NOMO-1 treated with DMSO at 0.1 percent for 48 hours (cell line): ENCODE measurements around the gene SLC26A9.
A peak's percentile ranks its signal among the peaks of the same experiment; 100 is the strongest.

Experiments
- DNase-seq: peaks from one replicate; lab custom pipeline; 2025; ENCODE audit not compliant: unreplicated experiment; lab: John Stamatoyannopoulos, UW

SLC26A9 gene, protein sequence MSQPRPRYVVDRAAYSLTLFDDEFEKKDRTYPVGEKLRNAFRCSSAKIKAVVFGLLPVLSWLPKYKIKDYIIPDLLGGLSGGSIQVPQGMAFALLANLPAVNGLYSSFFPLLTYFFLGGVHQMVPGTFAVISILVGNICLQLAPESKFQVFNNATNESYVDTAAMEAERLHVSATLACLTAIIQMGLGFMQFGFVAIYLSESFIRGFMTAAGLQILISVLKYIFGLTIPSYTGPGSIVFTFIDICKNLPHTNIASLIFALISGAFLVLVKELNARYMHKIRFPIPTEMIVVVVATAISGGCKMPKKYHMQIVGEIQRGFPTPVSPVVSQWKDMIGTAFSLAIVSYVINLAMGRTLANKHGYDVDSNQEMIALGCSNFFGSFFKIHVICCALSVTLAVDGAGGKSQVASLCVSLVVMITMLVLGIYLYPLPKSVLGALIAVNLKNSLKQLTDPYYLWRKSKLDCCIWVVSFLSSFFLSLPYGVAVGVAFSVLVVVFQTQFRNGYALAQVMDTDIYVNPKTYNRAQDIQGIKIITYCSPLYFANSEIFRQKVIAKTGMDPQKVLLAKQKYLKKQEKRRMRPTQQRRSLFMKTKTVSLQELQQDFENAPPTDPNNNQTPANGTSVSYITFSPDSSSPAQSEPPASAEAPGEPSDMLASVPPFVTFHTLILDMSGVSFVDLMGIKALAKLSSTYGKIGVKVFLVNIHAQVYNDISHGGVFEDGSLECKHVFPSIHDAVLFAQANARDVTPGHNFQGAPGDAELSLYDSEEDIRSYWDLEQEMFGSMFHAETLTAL

GRCh38 chr1:205943245-205943644 lies at the start of gene SLC26A9:
SLC26A9 (minus strand) TSS chr1:205943456; CDS start chr1:205935820, 7,636 bp downstream.
- no peak for DNase-seq

DNA sequence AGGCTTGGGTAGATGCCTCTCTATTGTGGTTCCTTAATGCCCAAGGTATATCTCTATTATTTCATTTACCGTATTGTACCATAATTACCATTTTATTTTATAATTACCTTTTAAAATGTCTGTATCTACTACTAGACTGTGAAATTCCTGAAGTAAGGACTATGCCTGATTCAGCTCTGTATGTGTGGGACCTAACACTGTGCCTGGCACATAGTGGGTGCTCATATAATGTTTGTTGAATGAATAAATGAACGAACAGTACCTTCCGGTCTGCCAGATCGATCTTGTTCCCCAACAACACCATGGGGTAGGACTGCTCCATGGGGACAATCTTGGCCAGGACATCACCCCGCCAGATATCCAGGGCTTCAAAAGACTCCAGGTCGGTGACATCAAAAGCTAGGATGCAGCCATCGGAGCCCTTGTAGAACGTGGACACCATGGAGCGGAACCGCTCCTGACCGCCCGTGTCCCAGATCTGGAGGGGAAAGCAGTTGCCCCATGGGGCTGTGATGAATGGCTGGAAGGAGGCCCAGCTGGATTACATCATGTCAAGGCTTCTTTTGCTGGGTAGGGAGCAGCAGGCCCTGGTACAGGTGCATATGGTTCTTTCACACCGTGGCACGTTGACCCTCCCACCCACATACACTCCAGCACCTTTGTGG lies 49.1 kb upstream of the SLC26A9 start:
- no peak for DNase-seq

- DNase-seq: no peak
These were observed 48.0 kb upstream of the SLC26A9 start for GRCh38 chr1:205991237-205991636.

GRCh38 chr1:205990226-205990625 lies 47.0 kb upstream of the SLC26A9 start:
- no peak for DNase-seq

GRCh38 chr1:205989786-205990185 lies 46.5 kb upstream of the SLC26A9 start:
- no peak for DNase-seq

DNA sequence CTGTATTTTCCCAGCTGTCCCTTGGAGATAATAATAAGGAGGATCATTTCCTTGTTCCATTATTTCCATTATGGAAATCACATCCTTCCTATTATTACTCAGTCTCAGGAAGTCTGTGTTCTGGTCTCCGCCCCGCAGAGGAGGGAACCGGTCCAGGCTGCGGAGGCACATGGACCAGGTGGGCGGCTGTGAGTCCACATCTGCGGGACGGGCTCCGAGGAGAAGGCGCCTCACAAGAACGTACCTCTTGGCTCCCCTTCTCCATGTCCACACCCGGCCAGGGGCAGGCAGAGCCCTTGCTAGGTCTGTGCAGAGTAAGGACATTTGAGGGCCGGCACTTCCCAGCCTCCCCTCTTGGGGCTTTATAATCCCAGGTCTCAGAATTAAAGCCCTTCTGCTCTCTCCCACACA lies 45.3 kb upstream of the SLC26A9 start:
- DNase-seq: no peak

DNA sequence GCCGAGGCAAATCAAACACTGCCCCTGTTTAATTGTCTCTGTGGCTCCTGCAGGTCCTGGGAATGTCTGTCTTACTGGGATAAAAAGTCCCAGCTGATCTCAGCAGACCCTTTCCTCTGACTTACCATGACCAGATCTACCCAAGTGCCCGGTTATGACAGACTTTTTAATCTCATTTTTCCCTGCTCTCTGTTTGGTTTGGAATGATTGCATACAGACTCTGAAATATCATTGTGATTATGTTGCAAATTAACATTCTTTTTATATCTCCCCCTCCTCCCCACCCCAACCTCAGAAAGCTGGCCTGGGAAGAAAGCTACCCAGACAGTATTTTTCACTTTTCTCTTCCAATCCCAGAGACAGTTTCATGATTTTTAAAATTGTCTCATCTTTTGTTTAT lies 43.6 kb upstream of the SLC26A9 start:
- DNase-seq: no peak

- no peak for DNase-seq
These were observed 43.0 kb upstream of the SLC26A9 start for GRCh38 chr1:205986292-205986691.

DNA sequence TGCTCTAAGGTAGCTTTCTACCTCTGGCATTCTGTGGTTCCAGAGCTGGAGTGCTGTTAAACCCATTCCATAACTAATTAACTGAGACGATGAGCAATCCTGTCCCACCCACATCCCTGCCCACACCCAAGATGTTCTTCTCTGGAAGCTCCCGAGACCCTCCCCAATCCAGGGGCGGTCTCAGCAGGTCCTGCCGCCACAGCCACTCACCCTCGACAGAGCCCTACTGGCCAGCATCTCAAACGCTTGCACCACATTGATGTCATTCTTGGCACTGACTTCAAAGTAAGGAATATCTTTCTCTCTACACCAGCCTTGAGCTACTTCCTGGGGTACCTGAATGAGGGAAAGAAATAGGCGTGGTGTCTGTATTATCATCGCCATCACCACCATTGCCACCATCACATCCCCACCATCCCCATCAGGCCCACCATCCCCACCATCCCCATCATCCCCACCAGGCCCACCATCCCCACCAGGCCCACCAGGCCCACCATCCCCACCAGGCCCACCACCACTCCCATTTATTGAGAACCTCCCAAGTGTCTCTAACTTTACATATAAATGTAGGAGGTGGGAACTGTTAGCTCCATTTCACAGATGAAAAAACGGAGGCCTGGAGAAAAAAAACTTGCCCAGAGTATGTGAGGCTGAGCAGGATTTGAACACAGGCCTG lies 42.2 kb upstream of the SLC26A9 start:
- no peak for DNase-seq

- DNase-seq: peak; percentile 11
These were observed 40.9 kb upstream of the SLC26A9 start for GRCh38 chr1:205983925-205984725.

- DNase-seq: no peak
These were observed 38.0 kb upstream of the SLC26A9 start for GRCh38 chr1:205981257-205981656.

DNA sequence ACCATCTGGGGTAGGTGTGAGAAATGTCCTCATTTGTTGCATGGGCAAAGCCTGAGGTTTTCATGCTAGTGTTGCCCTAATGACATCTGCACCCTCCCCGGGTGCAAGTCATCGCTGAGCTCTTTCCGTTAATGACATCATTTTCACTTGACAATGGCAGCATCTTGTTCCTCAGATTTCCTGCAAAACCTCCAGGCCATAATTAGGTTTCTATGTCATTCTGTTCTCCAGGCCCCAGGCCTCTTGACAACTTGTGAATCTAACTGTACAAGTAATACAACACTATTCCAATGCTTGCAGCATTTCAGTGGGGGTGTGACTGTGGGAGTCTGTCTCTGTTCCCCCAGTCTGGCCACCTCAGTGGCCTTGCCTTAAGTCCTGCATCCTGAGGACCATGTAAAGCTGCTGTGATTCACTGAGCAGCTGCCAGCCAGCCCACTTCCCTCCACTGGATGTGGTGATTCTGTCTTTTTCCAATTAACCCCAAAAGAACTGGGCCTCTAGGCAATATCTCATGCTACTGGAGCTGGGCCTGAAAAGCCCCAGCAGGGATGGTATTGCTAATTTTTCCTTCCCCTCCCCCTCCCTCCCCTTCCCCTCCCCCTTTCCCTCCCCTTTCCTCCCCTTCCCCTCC lies 37.1 kb upstream of the SLC26A9 start:
- no peak for DNase-seq

- DNase-seq: no peak
These were observed 36.0 kb upstream of the SLC26A9 start for GRCh38 chr1:205979301-205979700.

DNA sequence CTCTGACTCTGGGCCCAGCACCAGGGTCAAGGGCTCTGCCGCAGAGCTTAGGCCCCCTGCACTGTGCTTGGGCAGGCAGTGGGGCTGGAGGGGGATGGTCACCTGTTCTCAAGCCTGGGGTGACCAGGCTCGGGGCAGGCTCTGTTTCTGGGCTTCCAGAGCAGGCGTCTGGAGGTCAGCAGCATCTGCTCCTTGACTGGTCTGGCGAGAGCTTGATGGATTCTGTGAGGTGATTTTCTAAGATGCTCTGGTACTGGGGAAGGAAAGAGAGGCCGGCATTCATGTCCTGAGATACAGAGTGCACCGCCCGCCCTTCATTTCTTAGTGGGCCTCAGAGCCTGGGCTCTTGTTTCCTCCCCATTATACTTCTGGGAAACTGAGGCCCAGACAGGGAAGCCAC lies 35.4 kb upstream of the SLC26A9 start:
- DNase-seq: no peak

- peak; percentile 67 for DNase-seq
These were observed 34.3 kb upstream of the SLC26A9 start for GRCh38 chr1:205977402-205978014.

DNA sequence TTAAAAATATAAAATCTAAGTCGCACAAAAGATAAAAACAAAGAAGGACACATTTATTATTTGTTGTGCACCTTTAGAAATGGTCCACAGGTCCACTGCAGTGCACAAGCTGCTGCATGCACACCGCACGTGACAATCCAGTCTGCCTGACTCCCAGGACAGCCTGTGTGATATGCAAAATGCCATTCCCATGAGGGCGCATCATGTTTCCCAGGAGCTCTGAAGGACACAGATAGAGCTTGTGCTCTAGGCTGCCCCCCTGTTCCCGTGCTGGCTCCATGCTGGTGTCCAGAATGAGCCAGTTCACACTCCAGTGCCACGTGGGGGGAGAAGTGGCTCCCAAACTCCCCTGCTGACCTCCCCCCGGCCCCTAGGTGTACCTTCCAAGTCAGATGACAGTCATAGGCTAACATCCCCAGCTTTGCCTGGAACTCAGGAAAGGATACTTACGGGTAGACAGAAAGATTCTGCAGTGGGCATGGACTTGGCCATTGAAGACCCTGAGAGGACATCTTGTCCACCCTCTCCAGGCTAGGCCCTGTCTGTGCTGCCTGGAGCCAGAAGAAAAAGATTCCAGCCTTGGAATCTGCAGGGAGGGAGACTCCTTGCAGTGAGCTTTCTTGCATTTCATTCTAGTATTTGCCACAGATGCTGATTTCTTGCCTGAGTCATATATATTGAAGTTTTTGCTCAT lies 33.6 kb upstream of the SLC26A9 start:
- no peak for DNase-seq

- DNase-seq: no peak
These were observed 32.8 kb upstream of the SLC26A9 start for GRCh38 chr1:205976036-205976435.

GRCh38 chr1:205975387-205975998 lies 32.2 kb upstream of the SLC26A9 start:
- DNase-seq: no peak
